Subcutaneous adipose tissue (tissue), 4 donors: Measurements from ENCODE around the gene LRP1B. TPM values are rescaled to one million over a fixed set of nuclear protein-coding genes. Genes with fewer than 3 reads are reported as not detected.

Experiments used
- total RNA-seq, 4 donors: library from RNA; depleted of rRNA; stranded (reverse); fragments of >200 nt; gene quantifications; one replicate each; pipeline ENCODE4 v1.1.0, GENCODE V29; 2016
- TF ChIP-seq, protein P1 (sequence below): fragments of 450-650 bp; IDR thresholded peaks from one replicate; pipeline ENCODE4 v1.5.1; 2016; ENCODE audit warnings: low read depth, mild to moderate bottlenecking, control low read depth, antibody characterized with exemption, moderate library complexity

Gene LRP1B
- total RNA-seq, 4 donors from 2014 or later: 4.2 to 50.2 (median 14.7) TPM

DNA sequence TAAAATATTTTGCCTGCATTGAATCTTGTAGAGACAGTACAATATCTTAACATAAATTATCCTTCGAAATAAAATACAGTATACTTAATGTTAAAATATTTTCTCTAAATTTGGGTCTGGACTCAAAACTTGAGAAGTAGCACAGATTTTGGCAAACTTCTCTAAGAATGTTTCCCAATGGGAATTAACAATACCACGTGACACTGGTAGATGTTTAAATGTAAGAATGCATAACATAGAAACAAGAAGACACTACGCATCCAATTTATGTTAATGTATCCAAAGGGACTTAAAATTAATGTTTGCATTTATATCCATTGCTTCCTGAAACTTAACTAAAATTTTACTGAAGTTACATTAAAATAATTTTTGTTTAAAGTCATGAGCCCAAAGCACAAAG lies 1460.9 kb downstream of the LRP1B start:
- TF ChIP-seq, protein P1, sequence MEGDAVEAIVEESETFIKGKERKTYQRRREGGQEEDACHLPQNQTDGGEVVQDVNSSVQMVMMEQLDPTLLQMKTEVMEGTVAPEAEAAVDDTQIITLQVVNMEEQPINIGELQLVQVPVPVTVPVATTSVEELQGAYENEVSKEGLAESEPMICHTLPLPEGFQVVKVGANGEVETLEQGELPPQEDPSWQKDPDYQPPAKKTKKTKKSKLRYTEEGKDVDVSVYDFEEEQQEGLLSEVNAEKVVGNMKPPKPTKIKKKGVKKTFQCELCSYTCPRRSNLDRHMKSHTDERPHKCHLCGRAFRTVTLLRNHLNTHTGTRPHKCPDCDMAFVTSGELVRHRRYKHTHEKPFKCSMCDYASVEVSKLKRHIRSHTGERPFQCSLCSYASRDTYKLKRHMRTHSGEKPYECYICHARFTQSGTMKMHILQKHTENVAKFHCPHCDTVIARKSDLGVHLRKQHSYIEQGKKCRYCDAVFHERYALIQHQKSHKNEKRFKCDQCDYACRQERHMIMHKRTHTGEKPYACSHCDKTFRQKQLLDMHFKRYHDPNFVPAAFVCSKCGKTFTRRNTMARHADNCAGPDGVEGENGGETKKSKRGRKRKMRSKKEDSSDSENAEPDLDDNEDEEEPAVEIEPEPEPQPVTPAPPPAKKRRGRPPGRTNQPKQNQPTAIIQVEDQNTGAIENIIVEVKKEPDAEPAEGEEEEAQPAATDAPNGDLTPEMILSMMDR: no peak

DNA sequence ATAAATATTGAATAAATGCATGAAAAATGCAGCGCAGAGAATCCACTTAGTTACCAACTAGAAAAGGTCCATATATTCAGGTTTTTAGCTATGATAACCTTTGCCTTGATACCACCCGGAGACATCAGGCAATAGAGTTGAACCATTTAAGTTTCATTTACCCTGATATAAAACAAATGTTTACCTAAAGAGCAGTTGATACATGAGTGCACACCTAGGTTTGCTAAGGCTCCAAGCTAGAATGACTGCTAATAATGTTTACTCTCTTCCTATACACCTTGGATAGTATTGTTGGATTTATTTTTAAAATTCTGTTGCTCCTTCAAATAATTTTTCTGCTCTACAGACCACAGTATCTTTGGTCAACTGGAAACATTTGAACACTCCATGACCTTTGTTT lies 1463.6 kb downstream of the LRP1B start:
- TF ChIP-seq, protein P1: no peak

DNA sequence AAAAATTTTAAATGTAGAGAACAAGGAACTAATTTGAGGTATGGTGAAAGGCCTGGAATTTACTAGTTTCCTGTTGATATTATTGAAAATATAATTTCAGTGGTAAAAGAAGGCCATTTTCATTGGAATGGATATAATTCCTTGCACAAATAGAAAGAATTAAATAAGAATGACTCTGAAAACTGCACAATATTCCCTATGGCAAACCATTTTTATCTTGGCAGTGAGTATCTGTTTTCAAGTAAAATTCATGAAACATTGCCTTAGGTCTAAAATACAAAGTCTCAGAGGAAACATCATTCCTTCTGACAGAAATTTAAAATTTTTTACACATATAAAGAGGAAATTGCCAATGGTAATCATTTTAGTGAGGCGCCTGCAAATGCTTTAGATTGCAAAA lies 1468.3 kb downstream of the LRP1B start:
- TF ChIP-seq, protein P1: no peak

DNA sequence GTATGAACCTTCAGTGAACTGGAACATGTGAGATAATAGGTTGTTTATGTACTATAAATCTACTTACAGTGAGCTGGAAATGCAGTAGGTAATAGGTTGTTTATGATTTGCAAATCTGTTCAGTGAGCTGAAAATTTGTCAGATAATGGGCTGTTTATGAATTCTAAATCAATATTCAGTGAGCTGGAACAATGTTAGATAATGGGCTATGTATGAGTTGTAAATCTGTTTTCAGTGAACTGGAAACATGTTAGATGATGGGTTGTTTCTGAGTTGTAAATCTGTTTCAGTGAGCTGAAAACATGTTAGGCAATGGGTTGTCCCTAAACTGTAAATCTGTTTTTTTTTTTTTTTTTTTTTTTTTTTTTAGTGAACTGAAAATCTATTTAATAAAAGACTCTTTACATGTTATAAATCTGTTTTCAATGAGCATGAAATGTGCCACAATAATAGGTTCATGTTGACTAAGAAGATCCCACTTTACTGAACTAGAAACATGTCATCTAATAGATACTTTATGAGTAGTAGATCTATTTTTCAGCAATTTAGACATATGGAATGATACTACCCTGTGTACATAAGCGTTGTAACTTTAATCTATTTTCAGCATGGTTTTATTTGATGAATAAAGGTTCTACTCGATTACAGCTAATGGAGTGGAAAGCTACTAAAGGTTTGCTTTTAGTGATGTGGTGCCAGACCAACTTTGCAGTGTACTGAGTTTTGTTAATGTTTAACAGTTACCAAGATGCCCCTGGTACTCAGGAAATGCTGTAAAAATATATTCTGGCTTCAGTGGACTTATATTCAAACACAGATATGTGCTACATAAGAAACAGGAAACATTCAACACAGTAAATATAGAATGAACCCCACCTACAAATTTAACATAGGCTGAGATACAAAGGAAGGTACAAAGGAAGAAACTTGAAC lies 1471.8 kb downstream of the LRP1B start:
- TF ChIP-seq, protein P1: no peak

DNA sequence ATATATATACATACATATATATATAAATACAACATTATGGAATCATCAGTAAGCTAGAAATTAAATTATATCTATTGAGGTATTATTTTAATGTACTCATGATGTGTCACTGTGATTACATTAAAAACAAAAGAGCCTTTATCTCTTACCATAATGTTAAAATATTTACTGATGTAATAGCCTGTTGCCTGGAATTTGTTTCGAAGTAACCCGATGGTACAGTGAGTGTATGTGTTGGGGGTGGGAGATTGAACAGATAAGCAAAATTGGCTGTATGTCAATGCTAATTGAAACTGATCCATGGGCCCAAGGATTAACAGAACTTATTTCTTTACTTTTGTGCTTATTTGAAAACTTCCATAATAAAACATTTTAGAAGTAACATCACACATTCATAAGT lies 1473.2 kb downstream of the LRP1B start:
- TF ChIP-seq, protein P1: no peak

DNA sequence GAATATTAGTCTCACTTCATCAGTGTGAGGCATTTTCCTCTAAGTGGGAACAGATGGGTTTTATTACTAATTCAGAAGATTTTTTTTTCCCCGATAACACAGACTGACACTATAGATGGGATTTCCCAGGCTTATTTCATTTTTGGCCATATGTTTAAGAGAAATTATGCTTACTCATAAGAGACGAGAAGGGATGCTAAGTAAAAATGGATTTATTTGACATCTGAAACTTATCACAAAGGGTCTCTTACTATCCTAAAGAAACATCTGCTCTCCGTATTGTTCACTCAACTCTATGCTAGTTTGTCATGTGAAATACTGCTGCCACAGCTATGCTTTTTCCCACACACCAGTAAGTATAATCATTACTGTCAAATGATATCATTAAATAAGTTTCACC lies 1476.3 kb downstream of the LRP1B start:
- TF ChIP-seq, protein P1: no peak

DNA sequence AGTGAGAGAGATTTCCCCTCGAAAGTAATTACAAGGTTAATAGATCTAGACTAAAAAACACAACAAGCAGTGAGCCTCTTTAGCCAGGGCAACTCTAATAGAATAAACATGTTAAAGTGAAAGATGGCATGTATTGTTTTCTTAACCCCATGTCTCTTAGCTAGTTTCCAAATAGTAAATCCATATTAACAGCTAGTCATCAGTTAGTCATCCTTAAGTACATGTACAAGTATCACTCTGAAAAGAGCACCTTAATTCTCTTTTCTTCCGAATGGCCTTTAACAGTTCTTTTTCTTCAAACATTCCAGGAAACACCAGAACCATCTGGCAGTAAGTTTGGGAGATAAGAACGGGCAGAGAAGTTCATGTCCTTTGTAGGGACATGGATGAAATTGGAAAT lies 1480.0 kb downstream of the LRP1B start:
- TF ChIP-seq, protein P1: no peak
